Upper lobe of right lung (tissue), 1 donor: ENCODE measurements around the gene NDUFAF8. TPM values are rescaled to one million over a fixed set of nuclear protein-coding genes. Genes with fewer than 3 reads are reported as not detected.

Experiments
- ATAC-seq: fragments of 200-7000 bp; cut with Tn5 transposase; one replicate; pipeline ENCODE4 v1.9.1; 2020; ENCODE audit warnings: mild to moderate bottlenecking, moderate library complexity
- DNase-seq: peaks from one replicate; pipeline ENCODE4 v3.0.0-alpha.2; 2020
- H3K27ac ChIP-seq: fragments of 200-600 bp; one replicate; pipeline ENCODE4 v1.8.0; 2022
- H3K27me3 ChIP-seq: fragments of 200-600 bp; one replicate; pipeline ENCODE4 v1.8.0; 2022; ENCODE audit warnings: mild to moderate bottlenecking
- H3K36me3 ChIP-seq: fragments of 200-600 bp; one replicate; pipeline ENCODE4 v1.8.0; 2022
- H3K4me1 ChIP-seq: fragments of 200-600 bp; one replicate; pipeline ENCODE4 v1.8.0; 2022
- H3K4me3 ChIP-seq: fragments of 200-600 bp; one replicate; pipeline ENCODE4 v1.8.0; 2022; ENCODE audit warnings: mild to moderate bottlenecking
- H3K9me3 ChIP-seq: fragments of 200-600 bp; one replicate; pipeline ENCODE4 v1.8.0; 2022
- CTCF ChIP-seq: fragments of 200-600 bp; IDR thresholded peaks from one replicate; pipeline ENCODE4 v1.8.0; 2022; ENCODE audit warnings: antibody characterized with exemption
- intact Hi-C: fragments of 100-400 bp; cut with DNase I; formaldehyde crosslinking; loops from one replicate; pipeline ENCODE4 v1.11.0; 2022
- total RNA-seq: library from RNA; stranded (reverse); fragmentation: NEBNext Ultra II Directional; extraction: Animal tissue kit (Norgen Biotek cat#: 25700); gene quantifications from one replicate; pipeline ENCODE4 v1.2.1, GENCODE V29; 2021
- donor health status: DM: no; HTN: yes; CAD: no; lungs with severe emphysema.

Gene NDUFAF8
- total RNA-seq, 1 donor from 2014 or later: 32.6 TPM

GRCh38 chr17:81287152-81287551 lies 48.0 kb downstream of the NDUFAF8 start:
- Histone ChIP-seq H3K27me3 (no peaks in the 10 kb centered on the region), H3K4me3 (no peak overlapping the region), H3K4me1 (peaks cover 35% of the 10 kb centered on the region), H3K9me3 (no peaks in the 10 kb centered on the region), H3K27ac (peak overlapping the region; percentile 86), H3K36me3 (peaks cover 38% of the 10 kb centered on the region)
- intact Hi-C loops: no loop called here
- DNase-seq (no peak), ATAC-seq (no peak)
- TF ChIP-seq CTCF: no peak

- ATAC-seq (no peak), DNase-seq (no peak)
- intact Hi-C loops: no loop called here
- H3K4me1 ChIP-seq: peaks cover 39% of the 10 kb centered on the region
- no peak for TF ChIP-seq CTCF
- H3K27me3 ChIP-seq: no peaks in the 10 kb centered on the region
- peaks cover 33% of the 10 kb centered on the region for H3K36me3 ChIP-seq
- H3K4me3 ChIP-seq: no peak overlapping the region
- peak overlapping the region; percentile 36 for H3K27ac ChIP-seq
- H3K9me3 ChIP-seq: no peaks in the 10 kb centered on the region
These were observed 48.8 kb downstream of the NDUFAF8 start for GRCh38 chr17:81287741-81288430.

GRCh38 chr17:81288715-81289114 lies 49.6 kb downstream of the NDUFAF8 start:
- H3K4me3 ChIP-seq: no peak overlapping the region
- peak overlapping the region; percentile 36 for H3K27ac ChIP-seq
- peaks cover 47% of the 10 kb centered on the region for H3K4me1 ChIP-seq
- no peak for TF ChIP-seq CTCF
- peaks cover 25% of the 10 kb centered on the region for H3K36me3 ChIP-seq
- no peak for DNase-seq
- H3K9me3 ChIP-seq: no peaks in the 10 kb centered on the region
- ATAC-seq: no peak
- H3K27me3 ChIP-seq: no peaks in the 10 kb centered on the region
- intact Hi-C loops: no loop called here

DNA sequence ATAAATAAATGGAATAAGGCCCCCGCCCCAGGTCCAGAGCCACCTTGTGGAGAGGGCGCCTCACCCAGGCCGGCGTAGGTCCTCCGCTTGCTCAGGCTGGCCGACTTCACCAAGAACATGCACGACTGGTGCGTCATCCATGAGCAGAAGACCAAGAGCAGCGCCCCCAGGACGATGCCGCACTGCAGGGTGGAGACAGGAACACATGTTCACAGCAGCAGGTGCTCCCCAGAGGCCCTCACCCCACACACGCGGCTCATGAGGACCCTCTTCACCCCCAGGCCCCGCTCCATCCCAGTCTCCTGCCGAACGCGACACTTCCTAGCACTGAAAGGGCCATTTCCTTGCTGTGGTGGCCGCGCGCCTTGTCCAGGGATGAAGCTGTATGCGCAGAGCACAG lies 50.5 kb downstream of the NDUFAF8 start:
- Histone ChIP-seq H3K4me3 (no peak overlapping the region), H3K4me1 (peaks cover 51% of the 10 kb centered on the region), H3K9me3 (no peaks in the 10 kb centered on the region), H3K27ac (no peak overlapping the region), H3K27me3 (no peaks in the 10 kb centered on the region), H3K36me3 (peaks cover 20% of the 10 kb centered on the region)
- intact Hi-C loops: no loop called here
- no peak for DNase-seq
- no peak for TF ChIP-seq CTCF
- ATAC-seq: no peak

GRCh38 chr17:81290230-81290629 lies 51.1 kb downstream of the NDUFAF8 start:
- Histone ChIP-seq H3K27ac (no peak overlapping the region), H3K36me3 (peaks cover 20% of the 10 kb centered on the region), H3K27me3 (no peaks in the 10 kb centered on the region), H3K9me3 (no peaks in the 10 kb centered on the region), H3K4me3 (no peak overlapping the region), H3K4me1 (peaks cover 45% of the 10 kb centered on the region)
- intact Hi-C loops: no loop called here
- no peak for TF ChIP-seq CTCF
- no peak for ATAC-seq
- DNase-seq: no peak

Other genes starting within 250 kb of the NDUFAF8 start
- gene CHMP6, start 247.5 kb upstream of the NDUFAF8 start, total RNA-seq: 29.9 TPM
- gene BAIAP2, start 204.2 kb upstream of the NDUFAF8 start, total RNA-seq: 139 TPM
- not detected for gene PVALEF, start 73.8 kb upstream of the NDUFAF8 start, total RNA-seq
- gene AATK, start 73.1 kb upstream of the NDUFAF8 start, total RNA-seq: 72.5 TPM
- gene CEP131, start 16.4 kb upstream of the NDUFAF8 start, total RNA-seq: 7.5 TPM
- gene TEPSIN, start 263 bp upstream of the NDUFAF8 start, total RNA-seq: 40.2 TPM
- gene SLC38A10, start 56.0 kb downstream of the NDUFAF8 start, total RNA-seq: 87.3 TPM
- 23.3 TPM for gene BAHCC1, start 156.1 kb downstream of the NDUFAF8 start, total RNA-seq